Measurements from ENCODE around the gene WRAP53. TPM values are rescaled to one million over a fixed set of nuclear protein-coding genes. Genes with fewer than 3 reads are reported as not detected.

WRAP53 gene
- total RNA-seq, 2 donors from 2014 or later = 6.0 to 22.6 TPM

GRCh38 chr17:7748076-7748775 lies 59.9 kb downstream of the WRAP53 start:
- H3K9me3 ChIP-seq = no peaks in the 10 kb centered on the region
- no peak for TF ChIP-seq CTCF (IDR thresholded peaks at IDR 0.05)
- H3K4me3 ChIP-seq = no peak overlapping the region
- intact Hi-C loops (cut with DNase I) = loop anchor here (5.0 to 10.0 kb wide), 2 partner anchors 84 to 157 kb away; partner anchors contain the start of gene KDM6B
- no peak overlapping the region for H3K27ac ChIP-seq
- no peaks in the 10 kb centered on the region for H3K27me3 ChIP-seq
- no peak for DNase-seq
- no peak overlapping the region for H3K9ac ChIP-seq (ENCODE audit: low read depth in 2 of 2, low read length in 2 of 2)
- no peaks in the 10 kb centered on the region for H3K4me1 ChIP-seq
- H3K36me3 ChIP-seq = no peaks in the 10 kb centered on the region

DNA sequence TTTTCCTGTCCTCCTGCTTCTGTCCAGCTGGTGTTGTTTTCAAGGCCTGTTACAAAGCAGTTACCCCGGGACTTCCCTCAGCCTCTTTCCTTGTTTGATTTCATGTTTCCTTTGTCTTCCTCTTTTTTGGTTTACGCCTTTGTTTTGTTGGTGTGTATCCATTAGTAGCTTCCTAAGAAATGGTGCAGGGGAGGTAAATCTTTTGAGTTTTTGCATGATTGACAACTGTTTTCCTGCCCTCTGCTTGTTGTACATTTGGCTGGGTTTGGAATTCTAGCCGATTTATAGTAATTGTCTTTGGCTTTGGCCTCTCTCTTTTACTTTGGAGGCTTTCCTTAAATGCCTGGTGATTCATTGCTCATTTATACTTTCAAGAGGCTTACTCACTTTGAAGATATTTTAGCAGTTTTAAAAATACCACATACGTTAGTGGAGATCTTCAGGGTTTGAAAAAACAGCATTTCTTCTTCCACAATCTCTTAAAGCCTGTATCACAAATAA lies 62.1 kb downstream of the WRAP53 start:
- no peaks in the 10 kb centered on the region for H3K36me3 ChIP-seq
- H3K9me3 ChIP-seq = no peaks in the 10 kb centered on the region
- no peak for TF ChIP-seq CTCF (IDR thresholded peaks at IDR 0.05)
- no peaks in the 10 kb centered on the region for H3K27me3 ChIP-seq
- H3K4me3 ChIP-seq = no peak overlapping the region
- H3K9ac ChIP-seq (ENCODE audit: low read depth in 2 of 2, low read length in 2 of 2) = no peak overlapping the region
- intact Hi-C loops (cut with DNase I) = no loop called here
- H3K27ac ChIP-seq = no peak overlapping the region
- no peaks in the 10 kb centered on the region for H3K4me1 ChIP-seq
- DNase-seq = no peak

Other genes with a start within 250 kb of the WRAP53 start
- gene FGF11, start 249.0 kb upstream of the WRAP53 start, total RNA-seq = 1 to 10 TPM; 1.2 to 1.6 TPM
- gene CHRNB1, start 243.4 kb upstream of the WRAP53 start, total RNA-seq = 1 to 10 TPM; 4.3 to 6.1 TPM
- 10 to 100 TPM; 12.9 to 26.7 TPM for gene ZBTB4, start 208.8 kb upstream of the WRAP53 start, total RNA-seq
- gene SLC35G6, start 207.0 kb upstream of the WRAP53 start, total RNA-seq = not detected
- 100 to 1,000 TPM in 1 of 2 donors, 10 to 100 TPM in 1; 73.5 to 137 TPM for gene POLR2A, start 204.1 kb upstream of the WRAP53 start, total RNA-seq
- 10 to 100 TPM; 11.4 to 18.3 TPM for gene TNFSF12, start 139.4 kb upstream of the WRAP53 start, total RNA-seq
- gene TNFSF13, start 129.7 kb upstream of the WRAP53 start, total RNA-seq = 100 to 1,000 TPM in 1 of 2 donors, 10 to 100 TPM in 1; 67.5 to 125 TPM
- 10 to 100 TPM; 25.7 to 56.6 TPM for gene SENP3, start 126.6 kb upstream of the WRAP53 start, total RNA-seq
- gene CD68, start 108.8 kb upstream of the WRAP53 start, total RNA-seq = 10 to 100 TPM; 37.7 to 56.6 TPM
- gene MPDU1, start 104.6 kb upstream of the WRAP53 start, total RNA-seq = 100 to 1,000 TPM in 1 of 2 donors, 10 to 100 TPM in 1; 80.1 to 111 TPM
- gene SOX15, start 98.4 kb upstream of the WRAP53 start, total RNA-seq = 1 to 10 TPM in 1 of 2 donors, under 1 TPM in 1; 0.61 to 1.0 TPM
- gene FXR2, start 73.6 kb upstream of the WRAP53 start, total RNA-seq = 10 to 100 TPM; 24.9 to 27.4 TPM
- gene SAT2, start 60.7 kb upstream of the WRAP53 start, total RNA-seq = 10 to 100 TPM; 55.3 to 77.3 TPM
- under 1 TPM; 0.42 to 0.64 TPM for gene SHBG, start 58.3 kb upstream of the WRAP53 start, total RNA-seq
- 1 to 10 TPM in 1 of 2 donors, under 1 TPM in 1; 0.54 to 1.4 TPM for gene ATP1B2, start 37.6 kb upstream of the WRAP53 start, total RNA-seq
- gene TP53, start 987 bp upstream of the WRAP53 start, total RNA-seq = 10 to 100 TPM; 64.3 to 90.0 TPM
- under 1 TPM; 0.42 to 0.82 TPM for gene EFNB3, start 16.7 kb downstream of the WRAP53 start, total RNA-seq
- under 1 TPM; 0.32 to 0.62 TPM for gene DNAH2, start 29.3 kb downstream of the WRAP53 start, total RNA-seq
- 10 to 100 TPM; 32.7 to 42.6 TPM for gene KDM6B, start 145.7 kb downstream of the WRAP53 start, total RNA-seq
- 1 to 10 TPM; 2.5 to 2.7 TPM for gene TMEM88, start 166.6 kb downstream of the WRAP53 start, total RNA-seq
- 100 to 1,000 TPM in 1 of 2 donors, 10 to 100 TPM in 1; 59.5 to 133 TPM for gene NAA38, start 169.1 kb downstream of the WRAP53 start, total RNA-seq
- 10 to 100 TPM in 1 of 2 donors, 1 to 10 TPM in 1; 9.4 to 18.2 TPM for gene CYB5D1, start 169.5 kb downstream of the WRAP53 start, total RNA-seq
- gene CHD3, start 200.3 kb downstream of the WRAP53 start, total RNA-seq = 100 to 1,000 TPM in 1 of 2 donors, 10 to 100 TPM in 1; 56.3 to 108 TPM
- 1 to 10 TPM; 2.8 to 3.0 TPM for gene RNF227, start 227.8 kb downstream of the WRAP53 start, total RNA-seq
- gene KCNAB3, start 241.4 kb downstream of the WRAP53 start, total RNA-seq = 1 to 10 TPM; 1.1 to 2.6 TPM
- 100 to 1,000 TPM; 116 to 129 TPM for gene TRAPPC1, start 243.5 kb downstream of the WRAP53 start, total RNA-seq
- gene CNTROB, start 243.7 kb downstream of the WRAP53 start, total RNA-seq = 10 to 100 TPM; 23.9 to 40.6 TPM

Data from colonic mucosa (tissue), 4 donors.